SKM-1 treated with dmso at 0.1 percent for 144 hours (cell line): ENCODE results near the gene PLG.
"Not testable (repeated sequence)": the region's sequence is repeated elsewhere in the genome, so short reads cannot be mapped to it uniquely, and the experiment has no call there.

Experiments used
- DNase-seq: peaks from one replicate; lab custom pipeline; 2025; ENCODE audit not compliant: unreplicated experiment; lab: John Stamatoyannopoulos, UW

The PLG gene

DNA sequence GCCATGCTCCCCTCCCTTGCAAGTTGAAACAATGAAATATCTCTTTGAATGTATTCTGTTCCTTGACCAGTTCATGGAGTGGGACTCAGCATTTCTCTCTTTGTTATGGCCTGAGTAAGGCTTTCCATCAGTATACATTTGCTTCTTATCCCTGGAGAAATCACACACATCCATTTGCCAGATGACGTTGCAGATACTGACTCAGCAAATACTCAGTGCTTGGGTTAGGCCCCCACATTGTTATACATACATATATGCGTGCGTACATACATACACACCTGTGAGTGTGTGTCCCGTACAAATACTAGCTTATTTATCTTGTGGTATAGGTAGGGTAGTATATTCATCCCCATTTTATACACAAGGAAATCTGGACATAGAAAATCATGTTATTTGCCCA is 72.4 kb downstream of the PLG start:
- DNase-seq = no peak

GRCh38 chr6:160775792-160776580 is 73.9 kb downstream of the PLG start:
- no peak for DNase-seq

GRCh38 chr6:160779095-160779494 is 77.1 kb downstream of the PLG start:
- DNase-seq = not testable (repeated sequence)

GRCh38 chr6:160780656-160781055 is 78.6 kb downstream of the PLG start:
- DNase-seq = not testable (repeated sequence)

DNA sequence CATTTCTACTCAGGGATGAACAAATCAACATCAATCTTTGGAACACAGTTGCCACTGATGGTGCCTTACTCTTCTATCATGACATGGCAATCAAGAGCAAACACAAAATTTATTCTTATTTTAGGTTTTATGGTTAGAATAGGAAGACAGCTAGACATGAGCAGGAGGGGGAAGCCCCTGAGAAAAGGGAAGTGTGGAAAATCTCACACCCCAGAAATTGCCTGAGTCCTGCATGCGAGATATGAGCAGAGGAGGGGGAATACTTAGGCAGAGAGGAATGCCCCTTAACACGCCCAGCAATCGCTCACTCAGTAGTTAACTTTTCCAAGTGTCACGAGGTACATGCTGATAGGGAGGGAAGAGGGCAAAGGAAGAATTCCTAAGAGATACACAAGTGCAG is 79.3 kb downstream of the PLG start:
- DNase-seq = no peak

DNA sequence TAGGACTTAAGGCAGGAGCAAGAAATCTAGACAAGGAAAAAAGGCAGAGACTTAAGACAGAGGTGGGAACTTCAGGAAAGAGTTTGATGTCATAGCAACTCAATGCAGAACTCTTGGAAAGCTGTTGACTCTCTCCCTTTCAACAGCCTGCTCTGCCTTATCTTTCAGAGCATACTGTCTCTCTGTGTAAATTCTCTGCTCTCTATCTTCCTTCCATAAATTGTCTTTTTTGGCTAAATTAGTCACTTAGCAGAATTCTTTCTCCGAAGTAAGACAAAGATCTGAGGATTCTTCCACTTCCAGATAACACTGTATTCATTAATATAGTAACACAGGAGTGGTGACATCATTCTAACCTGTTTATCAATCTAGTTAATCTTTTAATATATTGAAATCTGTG is 80.2 kb downstream of the PLG start:
- DNase-seq = no peak

DNA sequence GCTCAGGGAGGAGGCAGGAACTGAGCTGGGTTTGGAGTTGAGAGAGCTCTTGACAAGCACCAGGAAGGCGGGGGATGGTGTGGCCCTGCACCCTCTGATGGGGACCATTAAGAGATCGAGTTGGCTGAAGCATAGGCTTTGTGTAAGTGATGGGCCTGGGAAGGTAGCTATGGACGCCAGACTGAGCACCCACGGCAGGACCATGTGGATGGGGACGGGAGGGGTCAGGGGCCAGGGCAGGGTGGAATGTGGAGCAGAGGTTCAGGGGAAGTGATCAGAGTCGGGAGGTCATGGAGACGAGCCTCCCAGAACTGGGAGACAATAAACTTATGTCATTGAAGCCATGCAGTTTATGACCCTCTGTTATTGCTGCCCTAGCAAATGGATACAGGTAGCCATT is 81.7 kb downstream of the PLG start:
- no peak for DNase-seq

DNA sequence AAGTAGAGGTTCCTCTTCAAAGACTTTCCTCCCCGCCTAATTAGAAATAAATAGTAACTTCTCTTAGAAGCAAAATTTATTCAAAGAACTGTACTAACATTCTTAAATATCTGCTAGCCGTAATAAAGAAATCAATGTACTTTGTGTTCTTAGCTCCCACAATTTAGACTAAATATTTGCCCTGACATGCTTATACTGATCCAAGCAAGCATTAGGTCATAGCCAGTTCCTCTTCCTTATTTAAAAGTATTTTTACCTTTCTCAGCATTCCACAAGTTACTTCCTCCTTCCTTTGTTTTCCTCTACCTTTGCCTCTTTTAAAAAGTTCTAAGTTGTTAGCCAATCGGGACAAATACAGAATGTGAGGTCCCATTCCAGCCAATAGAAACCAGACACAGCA is 86.1 kb downstream of the PLG start:
- not testable (repeated sequence) for DNase-seq

DNA sequence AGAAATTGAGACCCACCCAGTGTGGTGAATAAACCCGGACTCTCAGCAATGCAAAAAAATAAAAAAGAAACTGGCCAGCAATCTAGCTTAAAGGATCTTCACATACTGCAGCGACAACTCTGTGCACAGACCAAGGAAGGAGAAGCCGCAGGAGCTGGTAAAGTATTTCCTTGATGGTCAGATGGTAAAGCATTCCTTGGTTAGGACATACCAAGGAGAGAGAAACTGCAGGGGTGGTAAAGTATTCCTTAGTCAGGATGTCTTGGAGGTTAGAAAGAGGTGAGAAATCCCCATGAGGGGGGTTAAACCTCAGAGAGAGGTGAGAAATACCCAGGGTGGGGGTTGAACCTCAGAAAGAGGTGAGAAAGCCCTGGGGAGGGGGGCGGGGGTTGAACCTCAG is 86.8 kb downstream of the PLG start:
- DNase-seq = no peak

- DNase-seq = no peak
These were observed 87.4 kb downstream of the PLG start for GRCh38 chr6:160789263-160790027.

GRCh38 chr6:160790028-160790792 is 88.2 kb downstream of the PLG start:
- DNase-seq = no peak

GRCh38 chr6:160791459-160791858 is 89.4 kb downstream of the PLG start:
- no peak for DNase-seq

DNA sequence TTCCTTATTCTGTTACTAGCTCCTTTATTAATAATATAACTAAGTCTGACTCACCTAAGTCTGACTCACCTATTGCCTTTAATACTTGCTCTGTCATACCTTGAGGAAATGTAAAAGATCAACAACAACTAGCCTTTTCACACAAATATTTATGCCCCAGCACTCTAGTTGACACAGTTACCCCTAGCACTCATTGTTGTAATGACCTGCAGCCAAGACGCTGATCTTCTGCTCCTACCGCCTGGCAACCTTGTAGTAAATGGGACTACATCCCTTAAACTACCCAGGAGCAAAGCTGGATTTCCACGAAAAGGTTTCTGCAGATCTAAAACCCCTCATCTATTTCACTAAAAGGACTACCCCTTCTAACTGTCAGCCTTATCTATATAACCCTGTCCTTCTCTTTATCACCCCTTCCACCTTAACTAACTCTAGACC is 90.0 kb downstream of the PLG start:
- no peak for DNase-seq

DNA sequence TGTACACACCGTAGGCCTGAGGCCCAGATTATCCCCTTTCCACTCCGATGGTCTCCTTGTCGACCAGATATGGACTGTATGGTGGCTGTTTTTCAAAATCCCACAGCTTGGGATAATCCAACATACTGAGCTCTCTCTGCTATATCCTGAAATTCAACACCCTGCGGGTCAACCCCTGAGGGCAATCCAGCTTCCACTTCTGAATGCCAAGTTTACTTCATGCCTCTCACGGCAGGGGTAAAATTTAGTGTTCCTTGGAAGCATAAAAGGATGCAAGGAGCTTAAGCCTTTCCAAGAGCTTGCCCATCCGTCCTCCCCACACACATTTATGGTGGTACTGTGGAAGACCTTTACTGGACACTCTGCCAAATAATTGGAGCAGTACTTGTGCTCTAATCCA is 90.7 kb downstream of the PLG start:
- DNase-seq = no peak

GRCh38 chr6:160793652-160794051 is 91.6 kb downstream of the PLG start:
- no peak for DNase-seq

DNA sequence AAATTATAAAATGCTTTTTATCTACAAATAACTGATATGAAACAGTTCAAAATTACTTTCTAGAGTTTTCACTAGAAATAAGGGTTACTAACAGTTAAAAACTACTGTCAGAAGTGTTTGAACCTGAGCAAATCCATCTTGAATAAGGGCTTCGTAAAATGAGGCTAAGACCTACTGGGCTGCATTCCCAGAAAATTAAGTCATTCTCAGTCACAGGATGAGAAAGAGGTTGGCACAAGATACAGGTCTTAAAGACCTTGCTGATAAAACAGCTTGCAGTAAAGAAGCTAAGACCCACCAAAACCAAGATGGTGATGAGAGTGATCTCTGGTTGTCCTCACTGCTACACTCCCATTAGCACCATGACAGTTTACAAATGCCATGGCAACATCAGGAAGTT is 93.7 kb downstream of the PLG start:
- no peak for DNase-seq

GRCh38 chr6:160798625-160799024 is 96.6 kb downstream of the PLG start:
- no peak for DNase-seq

DNA sequence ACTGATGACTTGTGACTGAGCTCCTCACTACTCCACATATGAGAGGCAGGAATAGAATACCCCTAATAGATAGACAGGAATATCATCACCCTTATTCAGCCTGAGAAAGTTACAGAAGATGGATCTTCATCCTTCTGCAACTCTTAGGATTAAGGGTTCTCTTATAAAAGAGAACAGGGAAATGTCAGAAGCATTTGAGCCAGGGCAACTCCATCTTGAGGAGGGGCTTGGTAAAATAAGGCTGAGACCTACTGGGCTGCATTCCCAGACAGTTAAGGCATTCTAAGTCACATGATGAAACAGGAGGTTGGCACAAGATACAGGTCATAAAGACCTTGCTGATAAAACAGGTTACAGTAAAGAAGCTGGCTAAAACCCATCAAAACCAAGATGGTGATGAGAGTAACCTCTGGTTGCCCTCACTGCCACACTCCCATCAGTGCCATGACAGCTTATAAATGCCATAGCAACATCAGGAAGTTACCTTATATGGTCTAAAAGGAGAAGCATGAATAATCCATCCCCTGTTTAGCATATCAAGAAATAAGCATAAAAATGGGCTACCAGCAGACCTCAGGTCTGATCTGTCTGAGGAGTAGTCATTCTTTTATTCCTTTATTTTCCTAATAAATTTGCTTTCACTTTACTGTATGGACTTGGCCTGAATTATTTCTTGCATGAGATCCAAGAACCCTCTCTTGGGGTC is 97.9 kb downstream of the PLG start:
- DNase-seq = no peak

DNA sequence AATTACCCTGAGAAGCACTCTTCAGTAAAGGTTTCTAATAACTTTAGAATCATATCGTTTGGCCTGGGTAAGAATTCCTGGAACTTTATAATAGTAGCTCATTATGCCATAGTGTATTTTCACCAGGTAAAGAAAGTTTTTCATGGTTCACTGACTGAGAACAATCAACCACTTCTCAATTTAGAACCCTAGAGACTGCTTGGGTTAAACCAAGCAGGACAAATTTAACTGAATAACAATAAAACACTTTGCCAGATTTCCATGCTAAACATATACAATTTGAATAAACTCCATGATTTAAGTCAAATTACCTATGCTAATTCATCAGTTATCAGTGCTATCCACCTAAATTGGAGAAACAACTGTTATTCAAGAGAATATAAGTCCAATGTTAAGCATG is 99.4 kb downstream of the PLG start:
- DNase-seq = no peak

DNA sequence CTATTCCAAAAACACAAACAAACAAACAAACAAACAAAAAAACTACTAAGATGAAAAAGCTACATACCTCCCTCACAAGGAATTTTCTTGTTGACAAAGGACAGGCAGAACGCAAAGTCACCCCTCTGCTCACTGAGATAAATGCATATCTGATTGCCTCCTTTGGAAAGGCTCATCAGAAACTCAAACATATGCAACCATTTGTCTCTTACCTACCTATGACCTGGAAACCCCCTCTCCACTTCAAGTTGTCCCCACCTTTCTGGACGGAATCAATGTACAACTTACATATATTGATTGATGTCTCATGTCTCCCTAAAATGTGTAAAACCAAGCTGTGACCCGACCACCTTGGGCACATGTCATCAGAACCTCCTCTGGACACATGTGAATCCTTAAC is 100.0 kb downstream of the PLG start:
- not testable (repeated sequence) for DNase-seq
